IMR-90 (cell line): Measurements from ENCODE around the gene ARF3. TPM values are rescaled to one million over a fixed set of nuclear protein-coding genes. Genes with fewer than 3 reads are reported as not detected.

ENCODE experiments used
- ATAC-seq: fragments of 200-7000 bp; cut with Tn5 transposase; 2 replicates; pipeline ENCODE4 v1.9.1; 2020; ENCODE audit warnings: low read depth, mild to moderate bottlenecking, moderate library complexity
- BruUV-seq: library from RNA; stranded (reverse); fragments of 400-500 nt; replicated peaks from 2 replicates; lab custom pipeline; 2021; lab: Mats Ljungman, UMichigan
- CTCF ChIA-PET: fragments of 300-600 bp; formaldehyde crosslinking; extraction: SDS; loops from one replicate; lab custom pipeline; 2021; ENCODE audit warnings: antibody characterized with exemption; lab: Yijun Ruan, JAX
- POLR2A ChIA-PET: fragments of 300-600 bp; sonication (Branson Sonifier 250); formaldehyde crosslinking; loops from one replicate; lab custom pipeline; 2022; ENCODE audit warnings: antibody characterized with exemption; ENCODE audit not compliant: unreplicated experiment; lab: Charles Lee
- DNase-seq: peaks from one replicate; pipeline ENCODE4 v3.0.0; 2013
- H2AFZ ChIP-seq: replicated peaks from 2 replicates; pipeline ENCODE3; 2013; ENCODE audit warnings: low read length, mild to moderate bottlenecking; ENCODE audit not compliant: poor library complexity
- H2AK5ac ChIP-seq: 2 replicates; pipeline ENCODE4 v1.6.1; 2013; ENCODE audit warnings: low read depth, low read length, inconsistent platforms
- H2AK9ac ChIP-seq: replicated peaks from 2 replicates; pipeline ENCODE3; 2013; ENCODE audit warnings: mild to moderate bottlenecking, low read depth, low read length, moderate library complexity; ENCODE audit not compliant: poor library complexity
- H2BK120ac ChIP-seq: 2 replicates; pipeline ENCODE4 v1.6.1; 2013; ENCODE audit warnings: low read depth, low read length, inconsistent platforms
- H2BK15ac ChIP-seq: 3 replicates; pipeline ENCODE4 v1.6.1; 2013; ENCODE audit warnings: low read depth, low read length, inconsistent platforms
- H2BK20ac ChIP-seq: 2 replicates; pipeline ENCODE4 v1.6.1; 2013; ENCODE audit warnings: low read depth, mild to moderate bottlenecking, inconsistent platforms, low read length, moderate library complexity
- H2BK5ac ChIP-seq: 2 replicates; pipeline ENCODE4 v1.6.1; 2013; ENCODE audit warnings: mild to moderate bottlenecking, low read depth, low read length, inconsistent platforms; ENCODE audit not compliant: poor library complexity, severe bottlenecking
- H3K14ac ChIP-seq: replicated peaks from 2 replicates; pipeline ENCODE4 v1.6.1; 2013; ENCODE audit warnings: low read depth, low read length, inconsistent platforms
- H3K18ac ChIP-seq: 2 replicates; pipeline ENCODE4 v1.6.1; 2013; ENCODE audit warnings: low read depth, low read length, control low read depth
- H3K23ac ChIP-seq: 2 replicates; pipeline ENCODE4 v1.6.1; 2013; ENCODE audit warnings: low read depth, low read length, inconsistent platforms
- H3K27ac ChIP-seq: 2 replicates; pipeline ENCODE4 v1.5.1; 2013; ENCODE audit warnings: mild to moderate bottlenecking, control low read depth, low read length; ENCODE audit not compliant: insufficient read depth
- H3K27me3 ChIP-seq: 2 replicates; pipeline ENCODE4 v1.6.1; 2013; ENCODE audit warnings: low read length; ENCODE audit not compliant: control insufficient read depth, insufficient read depth
- H3K36me3 ChIP-seq: 2 replicates; pipeline ENCODE4 v1.6.1; 2013; ENCODE audit warnings: low read length, mixed read lengths; ENCODE audit not compliant: control insufficient read depth, insufficient read depth
- H3K4ac ChIP-seq: 2 replicates; pipeline ENCODE4 v1.6.1; 2013; ENCODE audit warnings: low read depth, low read length, inconsistent platforms
- H3K4me1 ChIP-seq: 2 replicates; pipeline ENCODE4 v1.6.1; 2013; ENCODE audit warnings: low read length, mixed read lengths; ENCODE audit not compliant: control insufficient read depth, insufficient read depth
- H3K4me2 ChIP-seq: 2 replicates; pipeline ENCODE4 v1.6.1; 2013; ENCODE audit warnings: low read depth, mild to moderate bottlenecking, control low read depth, low read length, moderate library complexity
- H3K4me3 ChIP-seq: 2 replicates; pipeline ENCODE4 v1.5.1; 2013; ENCODE audit warnings: low read depth, mild to moderate bottlenecking, control low read depth, low read length, moderate library complexity; ENCODE audit not compliant: insufficient read depth
- H3K56ac ChIP-seq: 2 replicates; pipeline ENCODE4 v1.6.1; 2013; ENCODE audit warnings: low read length, inconsistent platforms; ENCODE audit not compliant: insufficient read depth; ENCODE audit errors: extremely low read depth
- H3K79me1 ChIP-seq, 2 experiments: 2 replicates each; pipeline ENCODE4 v1.6.1; 2013; ENCODE audit warnings: low read length in 2 of 2, inconsistent platforms in 1 of 2, low read depth in 1 of 2
- H3K9ac ChIP-seq: 2 replicates; pipeline ENCODE4 v1.6.1; 2013; ENCODE audit warnings: low read depth, low read length, control low read depth
- H3K9me1 ChIP-seq: 2 replicates; pipeline ENCODE4 v1.6.1; 2013; ENCODE audit warnings: low read length, inconsistent platforms; ENCODE audit not compliant: insufficient read depth
- H3K9me3 ChIP-seq: 2 replicates; pipeline ENCODE4 v1.6.1; 2013; ENCODE audit warnings: low read length; ENCODE audit not compliant: control insufficient read depth, insufficient read depth
- H4K20me1 ChIP-seq: 2 replicates; pipeline ENCODE4 v1.6.1; 2013; ENCODE audit warnings: low read length, inconsistent platforms; ENCODE audit not compliant: insufficient read depth
- H4K5ac ChIP-seq: 2 replicates; pipeline ENCODE4 v1.6.1; 2013; ENCODE audit warnings: mild to moderate bottlenecking, low read depth, low read length, control low read depth
- H4K8ac ChIP-seq, 2 experiments: 2 replicates each; pipeline ENCODE4 v1.6.1; 2013; ENCODE audit warnings: low read depth in 2 of 2, low read length in 2 of 2, control low read depth in 1 of 2, inconsistent platforms in 1 of 2
- H4K91ac ChIP-seq: 2 replicates; pipeline ENCODE4 v1.6.1; 2013; ENCODE audit warnings: low read depth, low read length, inconsistent platforms; ENCODE audit not compliant: insufficient read depth
- BHLHE40 ChIP-seq: fragments of 150-350 bp; IDR thresholded peaks from 2 replicates; pipeline ENCODE4 v1.6.1; 2016; ENCODE audit warnings: mild to moderate bottlenecking, low read depth, low read length
- FOS ChIP-seq: fragments of 150-350 bp; IDR thresholded peaks from 2 replicates; pipeline ENCODE4 v1.6.1; 2016; ENCODE audit warnings: low read depth, low read length
- MAFK ChIP-seq: IDR thresholded peaks from 2 replicates; pipeline ENCODE4 v1.6.1; 2012; ENCODE audit warnings: low read depth, low read length, improper control_type of control experiment
- MAZ ChIP-seq: IDR thresholded peaks from 2 replicates; pipeline ENCODE4 v1.6.1; 2012; ENCODE audit warnings: low read depth, mild to moderate bottlenecking, low read length, improper control_type of control experiment, moderate library complexity, borderline replicate concordance
- RAD21 ChIP-seq: IDR thresholded peaks from 2 replicates; pipeline ENCODE4 v1.6.1; 2012; ENCODE audit warnings: low read length, improper control_type of control experiment
- RFX5 ChIP-seq: IDR thresholded peaks from 2 replicates; pipeline ENCODE4 v1.8.0; 2012; ENCODE audit warnings: low read depth, mild to moderate bottlenecking, low read length, moderate library complexity
- SMC3 ChIP-seq: fragments of 150-350 bp; IDR thresholded peaks from 2 replicates; pipeline ENCODE4 v1.6.1; 2016; ENCODE audit warnings: low read depth, mild to moderate bottlenecking, antibody characterized with exemption, low read length, moderate library complexity
- WGBS, 2 experiments: methylation state at CpG; one replicate each; pipeline versions ENCODE4 v1.1.5 to v1.1.7; 2013; ENCODE audit warnings: missing lambda C conversion rate in 2 of 2; ENCODE audit not compliant: insufficient read length in 1 of 2; ENCODE audit errors: extremely low coverage in 2 of 2; 5-methylcytosine and 5-hydroxymethylcytosine counted together
- dilution Hi-C: fragments of 300-500 bp; cut with HindIII; formaldehyde crosslinking; loops from one replicate; pipeline ENCODE4 v1.14.3; 2018; ENCODE audit warnings: low sequenced_read_pairs; ENCODE audit not compliant: unreplicated experiment
- in situ Hi-C: fragments of 300-500 bp; cut with MboI; formaldehyde crosslinking; loops from 3 replicates; pipeline ENCODE4 v1.14.3; 2019; ENCODE audit warnings: low sequenced_read_pairs, inconsistent platforms, mixed read lengths
- intact Hi-C: fragments of 100-400 bp; cut with micrococcal nuclease; formaldehyde crosslinking; loops from 2 replicates; pipeline ENCODE4 v1.10.0; 2022
- polyA plus RNA-seq, 3 experiments: library from polyadenylated mRNA; depleted of rRNA; stranded (reverse); fragments of >200 nt; gene quantifications; 2 replicates each; pipeline ENCODE4 v1.2.3, GENCODE V29; 2012; ENCODE audit warnings: low replicate concordance in 1 of 3
- total RNA-seq: library from RNA; depleted of rRNA; stranded (reverse); fragments of >200 nt; gene quantifications from 2 replicates; pipeline ENCODE4 v1.2.3, GENCODE V29; 2012
- TF ChIP-seq, protein P1 (sequence below): fragments of 150-350 bp; IDR thresholded peaks from 2 replicates; pipeline ENCODE4 v1.6.1; 2016; ENCODE audit warnings: low read depth, mild to moderate bottlenecking, low read length, moderate library complexity, borderline replicate concordance
- TF ChIP-seq, protein P2 (sequence below): fragments of 150-350 bp; IDR thresholded peaks from 2 replicates; pipeline ENCODE4 v1.6.1; 2017; ENCODE audit warnings: mild to moderate bottlenecking, antibody characterized with exemption, low read length, low read depth

ARF3 gene
- total and polyA plus RNA-seq, 2 of the 4 experiments (the other 2 are of a cell fraction): 97.7 to 198 TPM

GRCh38 chr12:48917857-48918537 is 39.3 kb downstream of the ARF3 start:
- dilution Hi-C loops (no loop called here), in situ Hi-C loops (no loop called here), intact Hi-C loops (no loop called here)
- Histone ChIP-seq H3K18ac (no peak overlapping the region), H3K4me1 (no peaks in the 10 kb centered on the region), H4K8ac (no peak overlapping the region), H3K56ac (no peak overlapping the region), H3K27ac (no peak overlapping the region), H3K9me1 (no peaks in the 10 kb centered on the region; the same call in 1 of the 2 replicates), H3K4me2 (no peak overlapping the region), H3K14ac (no peak overlapping the region), H2BK15ac (no peak overlapping the region), H3K9me3 (no peaks in the 10 kb centered on the region), H3K9ac (no peak overlapping the region), H3K27me3 (no peaks in the 10 kb centered on the region), H4K91ac (no peak overlapping the region), H2AK9ac (no peak overlapping the region), H2AFZ (no peak overlapping the region), H3K4ac (no peak overlapping the region), H3K79me1 (no peaks in the 10 kb centered on the region), H2BK5ac (no peak overlapping the region), H3K23ac (no peak overlapping the region), H4K5ac (no peak overlapping the region), H3K4me3 (no peak overlapping the region), H2BK20ac (no peak overlapping the region), H2BK120ac (no peak overlapping the region), H2AK5ac (no peak overlapping the region), H3K36me3 (peaks cover 9% of the 10 kb centered on the region), H4K20me1 (no peaks in the 10 kb centered on the region; the same call in 1 of the 2 replicates)
- POLR2A ChIA-PET: no interaction called here
- ATAC-seq (no peak), DNase-seq (no peak)
- no CpG with 5 or more reads among the region's 3 CpGs for WGBS, 2 experiments
- no peak for TF ChIP-seq MAZ
- TF ChIP-seq, protein P1, sequence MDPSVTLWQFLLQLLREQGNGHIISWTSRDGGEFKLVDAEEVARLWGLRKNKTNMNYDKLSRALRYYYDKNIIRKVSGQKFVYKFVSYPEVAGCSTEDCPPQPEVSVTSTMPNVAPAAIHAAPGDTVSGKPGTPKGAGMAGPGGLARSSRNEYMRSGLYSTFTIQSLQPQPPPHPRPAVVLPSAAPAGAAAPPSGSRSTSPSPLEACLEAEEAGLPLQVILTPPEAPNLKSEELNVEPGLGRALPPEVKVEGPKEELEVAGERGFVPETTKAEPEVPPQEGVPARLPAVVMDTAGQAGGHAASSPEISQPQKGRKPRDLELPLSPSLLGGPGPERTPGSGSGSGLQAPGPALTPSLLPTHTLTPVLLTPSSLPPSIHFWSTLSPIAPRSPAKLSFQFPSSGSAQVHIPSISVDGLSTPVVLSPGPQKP: no peak
- TF ChIP-seq SMC3: no peak
- no peak for TF ChIP-seq FOS
- TF ChIP-seq RFX5: no peak
- TF ChIP-seq, protein P2, sequence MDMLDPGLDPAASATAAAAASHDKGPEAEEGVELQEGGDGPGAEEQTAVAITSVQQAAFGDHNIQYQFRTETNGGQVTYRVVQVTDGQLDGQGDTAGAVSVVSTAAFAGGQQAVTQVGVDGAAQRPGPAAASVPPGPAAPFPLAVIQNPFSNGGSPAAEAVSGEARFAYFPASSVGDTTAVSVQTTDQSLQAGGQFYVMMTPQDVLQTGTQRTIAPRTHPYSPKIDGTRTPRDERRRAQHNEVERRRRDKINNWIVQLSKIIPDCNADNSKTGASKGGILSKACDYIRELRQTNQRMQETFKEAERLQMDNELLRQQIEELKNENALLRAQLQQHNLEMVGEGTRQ: no peak
- TF ChIP-seq BHLHE40: no peak
- no peak for TF ChIP-seq MAFK
- no peak for TF ChIP-seq RAD21
- no TSS peak for BruUV-seq
- CTCF ChIA-PET: no interaction called here
